Memory B cell (primary cell): ENCODE measurements around the gene PIK3R1.

ENCODE experiments used
- ATAC-seq: fragments of 150-1000 bp; cut with Tn5 transposase; 2 replicates; pipeline ENCODE4 v1.10.0; 2021; ENCODE audit warnings: low read depth, mild to moderate bottlenecking, moderate library complexity
- DNase-seq, 2 donors: peaks; one replicate each; pipeline ENCODE4 v3.0.0; 2022; ENCODE audit warnings: low spot score in 2 of 2
- H3K27ac Mint-ChIP-seq: one replicate; pipeline ENCODE4 v1.8.0; 2022; ENCODE audit warnings: mild to moderate bottlenecking, moderate library complexity, mixed read lengths
- H3K27me3 Mint-ChIP-seq: one replicate; pipeline ENCODE4 v1.8.0; 2022; ENCODE audit warnings: mixed read lengths
- H3K36me3 Mint-ChIP-seq: one replicate; pipeline ENCODE4 v1.8.0; 2022; ENCODE audit warnings: mild to moderate bottlenecking, mixed read lengths
- H3K4me1 Mint-ChIP-seq: one replicate; pipeline ENCODE4 v1.8.0; 2022; ENCODE audit warnings: mixed read lengths
- H3K4me3 Mint-ChIP-seq: one replicate; pipeline ENCODE4 v1.8.0; 2022; ENCODE audit warnings: mild to moderate bottlenecking, moderate library complexity, mixed read lengths
- H3K9me3 Mint-ChIP-seq: one replicate; pipeline ENCODE4 v1.8.0; 2022; ENCODE audit warnings: mixed read lengths

PIK3R1 gene

GRCh38 chr5:68339921-68340321 is 124.4 kb downstream of the PIK3R1 start:
- Mint-ChIP-seq H3K27me3 (peaks cover 2% of the 10 kb centered on the region), H3K36me3 (no peaks in the 10 kb centered on the region), H3K4me3 (no peak overlapping the region), H3K9me3 (no peaks in the 10 kb centered on the region), H3K4me1 (no peaks in the 10 kb centered on the region), H3K27ac (no peak overlapping the region)
- DNase-seq (no peak), ATAC-seq (no peak)

GRCh38 chr5:68341006-68341405 is 125.5 kb downstream of the PIK3R1 start:
- ATAC-seq (no peak), DNase-seq (no peak)
- H3K4me1 Mint-ChIP-seq: no peaks in the 10 kb centered on the region
- no peaks in the 10 kb centered on the region for H3K36me3 Mint-ChIP-seq
- no peak overlapping the region for H3K27ac Mint-ChIP-seq
- no peaks in the 10 kb centered on the region for H3K9me3 Mint-ChIP-seq
- H3K4me3 Mint-ChIP-seq: no peak overlapping the region
- peaks cover 2% of the 10 kb centered on the region for H3K27me3 Mint-ChIP-seq

DNA sequence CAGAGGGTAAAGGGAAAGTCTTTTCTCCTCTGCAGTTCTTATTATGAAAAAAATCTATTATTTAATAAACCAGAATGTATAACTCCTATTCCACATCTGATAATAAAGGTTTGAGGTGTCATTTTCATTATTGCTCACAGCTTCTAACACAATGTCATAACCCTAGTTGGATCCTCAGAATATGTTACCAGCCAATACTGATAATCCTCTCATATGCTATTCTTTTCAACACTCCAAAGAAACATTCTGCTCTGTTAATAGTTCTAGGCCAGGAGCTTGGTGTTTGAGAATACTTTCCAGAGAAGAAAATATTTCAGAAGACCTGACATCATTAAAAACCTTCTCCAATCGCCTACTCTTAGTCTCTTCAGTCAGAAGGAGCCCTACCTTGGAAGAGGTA is 127.1 kb downstream of the PIK3R1 start:
- H3K4me3 Mint-ChIP-seq: no peak overlapping the region
- H3K9me3 Mint-ChIP-seq: peaks cover 1% of the 10 kb centered on the region
- H3K4me1 Mint-ChIP-seq: peaks cover 3% of the 10 kb centered on the region
- H3K36me3 Mint-ChIP-seq: peaks cover under 1% of the 10 kb centered on the region
- H3K27me3 Mint-ChIP-seq: peaks cover 2% of the 10 kb centered on the region
- DNase-seq (no peak), ATAC-seq (no peak)
- no peak overlapping the region for H3K27ac Mint-ChIP-seq

GRCh38 chr5:68343421-68343826 is 127.9 kb downstream of the PIK3R1 start:
- peaks cover 2% of the 10 kb centered on the region for H3K27me3 Mint-ChIP-seq
- H3K4me3 Mint-ChIP-seq: no peak overlapping the region
- peaks cover 5% of the 10 kb centered on the region for H3K4me1 Mint-ChIP-seq
- peaks cover 4% of the 10 kb centered on the region for H3K9me3 Mint-ChIP-seq
- H3K36me3 Mint-ChIP-seq: peaks cover 3% of the 10 kb centered on the region
- H3K27ac Mint-ChIP-seq: no peak overlapping the region
- ATAC-seq (no peak), DNase-seq (no peak)

DNA sequence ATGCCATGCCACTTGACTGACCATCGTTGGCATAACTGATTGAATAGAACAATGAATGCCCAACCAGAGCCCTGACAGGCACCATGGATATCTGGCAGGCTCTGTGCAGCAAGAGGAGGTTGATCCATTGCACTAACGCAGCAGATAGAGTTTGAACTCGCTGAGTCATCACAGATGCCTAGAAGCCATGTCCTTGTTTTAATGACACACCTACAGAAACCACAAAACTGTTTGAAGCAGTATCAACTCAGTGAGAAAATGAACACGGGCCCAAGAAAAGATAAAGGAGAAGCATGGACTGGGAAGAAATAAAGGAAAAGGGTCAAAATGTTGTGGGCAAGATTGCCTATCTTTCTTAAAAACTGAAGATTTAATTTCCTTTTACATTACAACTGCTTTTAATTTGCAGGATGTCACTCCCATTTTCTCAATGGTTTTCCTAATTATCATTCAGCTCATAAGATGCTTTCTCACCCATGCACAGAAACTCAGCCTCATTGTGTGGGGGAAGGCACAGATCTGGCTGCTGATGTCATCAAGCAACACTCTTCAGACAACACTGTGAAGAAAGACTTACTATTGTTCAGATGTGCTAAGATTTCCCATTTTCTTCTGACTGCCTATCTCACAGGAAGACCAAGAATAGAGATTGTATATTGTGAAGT is 129.0 kb downstream of the PIK3R1 start:
- H3K27me3 Mint-ChIP-seq: no peaks in the 10 kb centered on the region
- no peak for DNase-seq

GRCh38 chr5:68345171-68345570 is 129.6 kb downstream of the PIK3R1 start:
- Mint-ChIP-seq H3K4me3 (no peak overlapping the region), H3K36me3 (peaks cover 3% of the 10 kb centered on the region), H3K27ac (no peak overlapping the region), H3K27me3 (no peaks in the 10 kb centered on the region), H3K9me3 (peaks cover 4% of the 10 kb centered on the region), H3K4me1 (peaks cover 5% of the 10 kb centered on the region)
- DNase-seq (no peak), ATAC-seq (no peak)

More for the DNA sequence above, 129.0 kb downstream of the PIK3R1 start:
- Mint-ChIP-seq H3K4me3 (no peak overlapping the region), H3K4me1 (peaks cover 5% of the 10 kb centered on the region), H3K27ac (no peak overlapping the region), H3K9me3 (peaks cover 4% of the 10 kb centered on the region), H3K36me3 (peaks cover 3% of the 10 kb centered on the region)
- ATAC-seq: no peak

DNA sequence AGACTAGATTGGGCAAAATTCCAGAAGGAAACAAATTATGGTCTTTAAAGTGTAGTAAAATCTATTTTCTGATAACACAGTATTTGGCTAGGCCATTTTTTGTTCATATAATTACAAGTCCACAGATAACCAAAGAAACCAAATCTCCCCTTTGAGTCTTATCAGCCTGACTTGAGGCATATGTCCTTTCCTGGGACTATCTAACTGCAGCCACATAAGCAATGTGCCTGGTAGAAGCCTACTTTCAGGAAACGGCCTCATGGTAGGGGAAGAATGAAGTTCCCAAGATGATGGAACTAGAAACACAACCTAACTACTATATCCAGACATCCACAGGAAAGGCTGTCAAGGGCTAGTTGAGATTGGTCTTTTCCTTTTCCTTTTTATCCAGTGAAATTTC is 130.0 kb downstream of the PIK3R1 start:
- H3K9me3 Mint-ChIP-seq: peaks cover 4% of the 10 kb centered on the region
- H3K4me3 Mint-ChIP-seq: no peak overlapping the region
- peaks cover 5% of the 10 kb centered on the region for H3K4me1 Mint-ChIP-seq
- no peak for ATAC-seq
- peaks cover 3% of the 10 kb centered on the region for H3K36me3 Mint-ChIP-seq
- no peaks in the 10 kb centered on the region for H3K27me3 Mint-ChIP-seq
- H3K27ac Mint-ChIP-seq: no peak overlapping the region
- DNase-seq: no peak

- DNase-seq (peak in 1 of 2 donors; percentile 4), ATAC-seq (peak; percentile 77)
- H3K27ac Mint-ChIP-seq: no peak overlapping the region
- no peaks in the 10 kb centered on the region for H3K27me3 Mint-ChIP-seq
- peaks cover 4% of the 10 kb centered on the region for H3K9me3 Mint-ChIP-seq
- peaks cover 3% of the 10 kb centered on the region for H3K36me3 Mint-ChIP-seq
- peaks cover 5% of the 10 kb centered on the region for H3K4me1 Mint-ChIP-seq
- no peak overlapping the region for H3K4me3 Mint-ChIP-seq
These were observed 132.0 kb downstream of the PIK3R1 start for GRCh38 chr5:68347536-68347935.

DNA sequence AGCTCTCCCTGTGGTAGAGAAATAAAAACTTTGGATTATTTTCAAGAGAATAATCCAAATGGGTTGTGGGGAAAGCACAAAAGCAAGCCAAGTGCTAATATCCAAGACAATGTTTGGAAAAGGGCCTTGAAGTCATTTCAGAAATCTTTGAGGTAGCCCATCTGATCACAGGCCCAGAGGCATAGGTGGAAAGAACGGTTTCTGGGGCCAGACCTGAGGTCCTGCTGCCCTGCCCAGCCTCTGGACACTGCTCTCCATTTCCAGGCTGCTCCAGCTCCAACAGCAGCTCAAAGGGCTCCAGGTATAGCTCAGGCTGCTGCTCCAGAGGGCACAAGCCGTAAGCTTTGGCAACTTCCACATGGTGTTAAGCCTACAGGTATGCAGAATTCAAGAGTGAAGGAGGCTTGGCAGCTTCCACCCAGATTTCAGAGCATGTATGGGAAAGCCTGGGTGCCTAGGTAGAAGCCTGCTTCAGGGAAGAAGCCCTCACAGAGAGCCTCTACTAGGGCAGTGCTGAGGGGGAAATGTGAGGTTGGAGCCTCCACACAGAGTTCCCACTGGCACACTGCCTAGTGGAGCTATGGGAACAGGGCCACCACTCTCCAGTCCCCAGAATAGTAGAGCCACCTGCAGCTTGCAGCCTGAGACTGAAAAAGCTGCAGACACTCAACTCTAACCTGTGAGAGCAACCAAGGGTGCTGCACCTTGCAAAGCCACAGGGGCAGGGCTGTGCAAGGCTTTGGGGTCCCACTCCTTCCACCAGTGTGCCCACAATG is 133.1 kb downstream of the PIK3R1 start:
- Mint-ChIP-seq H3K36me3 (peaks cover 3% of the 10 kb centered on the region), H3K4me3 (no peak overlapping the region), H3K27ac (no peak overlapping the region), H3K4me1 (peaks cover 5% of the 10 kb centered on the region), H3K27me3 (no peaks in the 10 kb centered on the region), H3K9me3 (peaks cover 4% of the 10 kb centered on the region)
- ATAC-seq: no peak
- DNase-seq: no peak

GRCh38 chr5:68350176-68350575 is 134.6 kb downstream of the PIK3R1 start:
- Mint-ChIP-seq H3K36me3 (peaks cover 3% of the 10 kb centered on the region), H3K4me1 (peaks cover 5% of the 10 kb centered on the region), H3K27me3 (peaks cover 1% of the 10 kb centered on the region), H3K9me3 (peaks cover 4% of the 10 kb centered on the region), H3K27ac (no peak overlapping the region), H3K4me3 (no peak overlapping the region)
- ATAC-seq (no peak), DNase-seq (no peak)
